ENCODE data around the gene OR2T3.
"Not testable (repeated sequence)": the region's sequence is repeated elsewhere in the genome, so short reads cannot be mapped to it uniquely, and the experiment has no call there.

OR2T3 gene, protein sequence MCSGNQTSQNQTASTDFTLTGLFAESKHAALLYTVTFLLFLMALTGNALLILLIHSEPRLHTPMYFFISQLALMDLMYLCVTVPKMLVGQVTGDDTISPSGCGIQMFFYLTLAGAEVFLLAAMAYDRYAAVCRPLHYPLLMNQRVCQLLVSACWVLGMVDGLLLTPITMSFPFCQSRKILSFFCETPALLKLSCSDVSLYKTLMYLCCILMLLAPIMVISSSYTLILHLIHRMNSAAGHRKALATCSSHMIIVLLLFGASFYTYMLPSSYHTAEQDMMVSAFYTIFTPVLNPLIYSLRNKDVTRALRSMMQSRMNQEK

DNA sequence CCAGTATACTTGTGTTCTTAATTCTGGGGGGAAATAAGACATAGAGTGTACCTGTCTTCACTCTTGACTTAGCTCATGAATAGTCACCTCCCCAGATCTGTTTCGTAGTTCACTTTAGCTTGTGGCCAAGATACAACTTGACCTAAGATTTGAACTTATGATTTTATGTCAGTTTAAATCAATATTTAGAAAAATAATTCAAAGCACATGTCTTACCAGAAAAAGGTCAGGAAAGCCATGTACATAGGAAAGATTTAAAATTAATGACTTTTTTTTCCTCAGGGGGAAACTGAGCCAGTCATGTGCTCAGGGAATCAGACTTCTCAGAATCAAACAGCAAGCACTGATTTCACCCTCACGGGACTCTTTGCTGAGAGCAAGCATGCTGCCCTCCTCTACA, at the start of gene OR2T3:
Gene OR2T3 (plus strand): TSS at position 301 of the 400 bp plus-strand sequence. CDS start 0 bp downstream, at position 301.
- not testable (repeated sequence) for DNase-seq (ENCODE audit: low read depth, low spot score)

DNA sequence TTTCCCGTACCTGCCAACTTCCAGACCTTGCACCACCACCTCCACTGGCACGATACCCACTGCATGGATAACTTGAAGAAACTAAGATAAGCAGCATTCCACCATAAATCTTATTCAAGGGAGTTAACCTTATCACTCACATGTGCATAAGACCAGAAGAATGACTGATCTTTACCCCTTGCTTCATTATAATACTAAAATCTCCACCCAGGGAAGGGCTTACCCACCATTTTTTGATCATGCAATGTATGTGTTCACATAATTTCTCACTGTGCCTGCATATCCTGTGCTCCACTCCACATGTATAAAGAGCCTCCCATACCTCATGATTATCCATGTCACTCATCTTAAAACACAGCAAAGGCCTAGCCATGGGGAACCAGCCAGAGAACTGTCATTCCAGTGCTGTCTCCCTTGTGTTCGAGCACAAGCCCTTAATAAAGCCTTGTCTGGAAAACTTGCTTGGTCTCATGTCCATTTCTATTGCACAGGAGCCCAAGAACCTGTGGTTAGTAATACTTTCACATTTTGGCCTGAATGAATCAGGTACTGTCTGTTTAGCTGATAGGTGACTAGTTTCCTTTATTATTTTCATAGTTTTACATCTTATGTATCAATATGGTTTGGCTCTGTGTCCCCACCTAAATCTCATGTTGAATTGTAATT, 45.5 kb upstream of the OR2T3 start:
- not testable (repeated sequence) for DNase-seq (ENCODE audit: low read depth, low spot score)

DNA sequence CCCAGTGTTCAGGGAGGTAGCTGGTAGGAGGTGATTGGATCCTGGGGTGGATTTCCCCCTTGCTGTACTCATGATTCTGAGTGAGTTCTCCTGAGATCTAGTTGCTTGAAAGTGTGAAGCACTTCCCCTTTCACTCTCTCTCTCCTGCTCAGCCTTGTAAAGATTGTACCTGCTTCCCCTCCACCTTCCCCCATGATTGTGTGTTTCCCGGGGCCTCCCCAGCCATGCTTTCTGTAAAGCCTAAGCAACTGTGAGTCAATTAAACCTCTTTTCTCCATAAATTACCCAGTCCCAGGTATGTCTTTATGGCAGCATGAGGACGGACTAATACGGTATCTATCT, 45.0 kb upstream of the OR2T3 start:
- not testable (repeated sequence) for DNase-seq (ENCODE audit: low read depth, low spot score)

DNA sequence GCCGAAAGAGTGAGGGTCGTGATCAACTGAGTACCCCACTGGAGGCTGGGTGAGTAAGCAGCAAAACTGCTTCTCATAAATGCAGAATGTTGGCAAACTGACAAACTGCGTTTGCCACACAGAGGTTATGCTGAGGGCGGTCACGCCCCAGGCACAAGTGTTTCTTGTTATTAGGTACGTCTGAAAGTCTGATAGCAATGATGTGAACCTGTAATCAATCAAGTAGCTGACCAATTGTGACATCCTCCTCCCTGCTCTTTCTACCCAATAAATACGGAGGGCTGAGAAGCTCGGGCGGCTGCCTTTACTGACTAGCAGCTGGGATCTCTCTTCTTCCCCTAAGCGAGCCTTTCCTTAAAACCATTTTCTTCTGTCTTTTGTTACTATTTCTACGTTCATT, 41.5 kb upstream of the OR2T3 start:
- not testable (repeated sequence) for DNase-seq (ENCODE audit: low read depth, low spot score)

DNA sequence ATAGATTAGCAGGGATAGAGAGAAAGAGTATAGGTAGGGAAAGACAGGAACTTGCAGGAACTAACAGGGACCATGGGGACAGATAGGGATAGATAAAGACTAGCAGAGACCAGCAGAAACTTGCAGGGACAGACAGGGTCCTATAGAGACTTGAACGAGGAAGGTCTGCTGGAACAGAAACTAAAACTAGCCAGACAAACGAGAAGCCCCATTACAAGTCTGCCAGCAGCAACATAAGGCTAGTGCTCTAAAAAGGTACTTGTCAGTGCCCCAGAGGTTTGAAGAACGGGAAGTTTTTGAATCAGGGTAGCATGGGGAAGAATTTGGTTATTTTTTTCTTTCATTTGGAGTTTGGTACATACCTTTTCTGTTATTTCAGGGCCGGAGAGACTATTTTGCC, 41.0 kb upstream of the OR2T3 start:
- DNase-seq (ENCODE audit: low read depth, low spot score) = not testable (repeated sequence)

DNA sequence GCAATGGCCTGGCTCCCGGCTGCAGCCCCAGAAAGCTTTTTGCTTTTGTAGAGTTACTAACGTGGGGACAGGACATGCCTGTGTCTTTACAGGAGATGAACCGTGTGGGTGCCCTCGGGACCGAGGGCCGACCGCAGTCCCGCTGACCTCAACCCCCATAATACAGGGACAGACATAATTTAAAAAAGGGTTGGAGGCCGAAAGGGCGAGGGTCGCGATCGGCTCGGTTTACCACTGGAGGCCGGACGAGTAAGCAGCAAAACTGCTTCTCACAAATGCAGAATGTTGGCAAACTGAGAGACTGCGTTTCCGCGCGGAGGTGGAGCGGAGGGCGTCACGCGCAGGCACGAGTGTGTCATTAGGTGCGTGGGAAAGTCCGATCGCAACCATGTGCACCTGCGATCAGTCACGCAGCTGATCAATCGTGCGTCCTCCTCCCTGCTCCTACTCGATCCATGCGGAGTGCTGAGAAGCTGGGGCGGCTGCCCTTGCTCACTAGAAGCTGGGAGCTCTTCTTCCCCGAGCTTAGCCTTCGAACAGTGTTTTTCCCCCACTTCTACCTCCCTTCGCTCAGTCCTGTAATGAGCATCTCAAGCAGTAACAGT, 39.2 kb upstream of the OR2T3 start:
- not testable (repeated sequence) for DNase-seq (ENCODE audit: low read depth, low spot score)

DNA sequence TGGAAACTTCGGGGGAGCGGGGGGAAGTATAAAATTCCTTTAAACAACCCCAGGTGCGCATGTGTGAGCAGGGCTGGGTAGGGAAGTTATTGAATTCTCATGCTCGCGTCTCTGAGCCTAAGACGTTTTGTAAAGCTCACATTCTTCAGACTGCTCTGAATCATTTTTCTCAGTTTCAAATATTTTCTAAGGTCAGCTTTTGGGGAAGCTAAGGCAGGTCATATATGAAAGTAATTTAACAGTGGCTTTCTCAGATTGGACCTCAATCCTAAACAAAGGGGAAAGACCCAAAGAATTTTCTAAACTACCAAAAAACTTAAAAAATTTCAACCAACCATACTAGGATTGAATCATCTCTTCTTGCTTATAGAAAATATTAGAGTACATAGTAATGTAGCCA, 38.2 kb upstream of the OR2T3 start:
- not testable (repeated sequence) for DNase-seq (ENCODE audit: low read depth, low spot score)

DNA sequence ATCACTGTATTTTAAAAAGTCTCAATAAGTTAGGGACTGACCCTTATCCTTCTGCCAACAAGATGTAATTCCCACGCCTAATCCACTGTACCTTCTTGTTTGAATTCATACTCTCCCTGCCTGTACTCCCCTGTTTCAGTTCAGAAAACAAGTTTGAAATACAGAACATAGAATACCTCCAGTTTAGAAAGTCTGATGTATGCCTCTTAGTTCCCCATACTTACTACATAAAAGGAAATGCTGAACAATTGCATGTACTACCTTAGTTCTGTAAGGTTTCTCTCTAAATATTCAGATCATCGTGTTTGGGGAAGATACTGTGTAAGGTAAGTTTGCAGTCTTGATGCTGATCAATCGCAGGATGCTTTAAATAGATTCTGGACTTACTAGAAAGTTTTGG, 36.8 kb upstream of the OR2T3 start:
- DNase-seq (ENCODE audit: low read depth, low spot score) = not testable (repeated sequence)

DNA sequence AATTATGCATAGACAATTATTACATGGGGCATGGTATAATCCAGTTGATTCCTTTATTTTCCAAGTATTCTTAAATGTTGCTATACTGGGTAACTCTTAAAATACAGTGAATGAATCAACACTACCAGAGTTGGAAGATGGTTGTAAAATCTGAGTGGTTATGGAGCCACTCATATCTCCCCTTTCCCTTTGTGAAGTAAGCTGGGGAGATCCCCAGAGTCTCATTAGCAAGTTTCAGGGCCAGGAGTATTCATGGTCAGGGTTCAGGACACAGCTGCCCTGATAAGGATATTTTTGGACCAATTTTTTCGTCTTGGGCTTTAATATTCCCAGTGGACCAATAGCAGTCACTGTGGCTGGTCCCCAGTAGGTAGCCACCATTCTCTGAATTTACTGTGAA, 34.5 kb upstream of the OR2T3 start:
- DNase-seq (ENCODE audit: low read depth, low spot score) = not testable (repeated sequence)

DNA sequence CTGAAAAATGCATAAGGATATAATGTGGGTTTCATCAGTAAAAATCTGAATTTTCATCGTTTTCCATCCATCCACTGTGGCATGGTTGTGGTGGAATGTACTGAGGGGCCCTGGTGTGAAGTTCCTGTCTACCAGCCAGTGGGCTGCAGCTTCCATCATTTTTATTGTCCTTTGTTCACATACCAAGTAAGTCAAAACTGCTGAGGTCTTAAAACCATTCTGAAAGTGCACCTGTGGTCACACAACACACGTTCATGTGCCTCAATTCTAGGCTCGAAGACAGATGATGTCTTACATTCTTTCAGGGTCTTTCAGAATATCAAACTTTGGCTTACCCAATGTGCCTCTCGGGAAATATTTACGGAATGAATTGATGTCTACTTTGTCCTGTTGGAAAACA, 33.9 kb upstream of the OR2T3 start:
- not testable (repeated sequence) for DNase-seq (ENCODE audit: low read depth, low spot score)

DNA sequence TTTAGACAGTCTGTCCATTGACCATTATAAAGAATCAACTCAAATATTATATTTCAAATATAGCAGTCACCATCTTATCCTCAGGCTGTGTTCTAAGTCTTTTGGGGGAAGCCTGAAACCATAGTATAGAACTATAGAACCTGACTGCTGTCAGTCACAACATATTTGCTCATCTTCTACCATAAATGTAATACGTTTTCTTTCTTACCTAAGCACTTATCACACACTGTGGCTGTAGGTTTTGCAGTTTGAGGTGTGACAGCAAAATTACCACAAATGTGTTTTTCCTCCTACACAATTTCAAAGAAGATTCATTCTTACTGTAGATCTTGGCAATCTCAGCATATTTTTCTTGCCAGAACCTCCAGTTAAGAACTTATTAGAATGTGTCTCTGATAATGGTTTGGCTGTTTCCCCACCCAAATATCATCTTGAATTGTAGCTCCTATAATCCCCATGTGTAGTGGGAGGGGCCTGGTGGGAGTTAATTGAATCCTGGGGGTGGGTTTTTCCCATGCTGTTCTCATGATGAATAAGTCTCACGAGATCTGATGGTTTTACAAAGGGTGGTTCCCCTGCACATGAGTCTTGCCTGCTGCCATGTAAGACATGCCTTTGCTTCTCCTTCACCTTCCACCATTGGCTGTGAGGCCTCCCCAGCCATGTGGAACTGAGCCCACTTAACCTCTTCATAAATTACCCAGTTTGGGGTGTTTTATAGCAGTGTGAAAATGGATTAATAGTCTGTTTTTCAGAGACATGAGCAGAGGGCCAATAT, 30.5 kb upstream of the OR2T3 start:
- DNase-seq (ENCODE audit: low read depth, low spot score) = not testable (repeated sequence)

DNA sequence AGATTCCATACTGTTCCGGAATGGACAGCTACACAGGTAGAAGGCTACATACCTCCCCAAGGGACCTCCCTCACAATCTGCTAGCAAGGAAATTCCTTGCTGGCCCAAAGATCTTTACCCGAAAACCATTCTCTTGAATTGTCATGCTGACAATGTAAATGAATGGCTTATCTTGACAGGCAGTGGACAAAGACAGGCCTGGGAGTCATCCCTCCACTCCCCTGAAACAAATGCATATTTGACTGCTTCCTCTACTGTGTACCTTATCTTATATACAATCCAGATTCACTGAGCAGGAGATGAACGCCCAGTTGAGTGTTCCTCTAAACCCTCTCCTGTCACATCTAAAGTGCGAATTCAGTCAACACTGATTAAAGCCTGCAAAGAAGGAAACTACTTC, 28.5 kb upstream of the OR2T3 start:
- DNase-seq (ENCODE audit: low read depth, low spot score) = not testable (repeated sequence)

DNA sequence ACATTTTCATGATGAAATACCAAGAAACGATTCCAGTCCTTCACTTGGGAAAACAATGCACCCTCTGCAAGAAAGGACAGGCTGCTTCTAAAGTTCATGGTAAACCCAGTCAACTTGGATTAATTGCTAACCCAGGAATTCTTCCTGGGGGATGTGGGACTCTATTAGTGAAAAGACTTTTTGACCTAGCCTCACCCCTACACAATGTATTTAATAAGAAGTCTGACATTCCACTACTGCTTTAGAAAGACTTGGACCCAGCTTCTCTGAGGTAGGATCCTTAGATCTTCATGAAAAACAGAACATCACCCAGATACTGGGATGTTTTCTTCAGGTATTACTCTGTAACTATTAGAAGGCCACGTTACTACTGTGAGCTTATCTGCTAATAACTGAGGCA, 27.8 kb upstream of the OR2T3 start, which contains the start of gene OR2T2:
Gene OR2T2 (plus strand): TSS at position 239 of the 400 bp plus-strand sequence. CDS start 7,161 bp downstream, outside the sequence.
- DNase-seq (ENCODE audit: low read depth, low spot score) = not testable (repeated sequence)

DNA sequence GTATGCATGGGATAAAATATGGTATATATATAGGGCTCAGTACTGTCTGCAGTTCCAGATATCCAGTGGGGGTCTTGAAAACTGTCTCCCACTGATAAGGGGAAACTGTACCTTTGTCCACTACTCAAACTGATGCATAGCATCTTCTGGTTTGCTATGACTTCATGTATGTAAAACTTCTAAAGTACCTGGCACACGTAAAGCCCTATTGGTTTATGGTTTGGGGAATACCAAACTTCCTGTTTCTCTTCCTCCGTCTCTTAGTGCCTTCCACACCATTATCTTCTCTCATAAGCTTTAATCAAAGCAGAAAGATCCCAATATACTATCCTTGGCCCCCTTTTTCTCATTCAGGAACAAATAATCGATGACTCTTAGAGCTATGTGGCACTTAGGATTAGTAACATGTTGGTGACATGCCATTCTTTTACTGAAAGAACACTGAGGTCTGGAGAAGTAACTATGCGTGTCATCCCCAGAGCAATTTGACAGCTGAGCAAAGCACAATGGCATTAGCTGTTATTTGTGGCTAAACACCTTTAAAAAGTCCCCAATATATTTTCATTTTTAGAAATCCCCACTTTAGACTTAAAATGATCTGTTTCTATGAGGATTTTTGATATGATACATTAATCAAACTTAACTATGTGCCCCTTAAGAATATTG, 24.6 kb upstream of the OR2T3 start:
- not testable (repeated sequence) for DNase-seq (ENCODE audit: low read depth, low spot score)

DNA sequence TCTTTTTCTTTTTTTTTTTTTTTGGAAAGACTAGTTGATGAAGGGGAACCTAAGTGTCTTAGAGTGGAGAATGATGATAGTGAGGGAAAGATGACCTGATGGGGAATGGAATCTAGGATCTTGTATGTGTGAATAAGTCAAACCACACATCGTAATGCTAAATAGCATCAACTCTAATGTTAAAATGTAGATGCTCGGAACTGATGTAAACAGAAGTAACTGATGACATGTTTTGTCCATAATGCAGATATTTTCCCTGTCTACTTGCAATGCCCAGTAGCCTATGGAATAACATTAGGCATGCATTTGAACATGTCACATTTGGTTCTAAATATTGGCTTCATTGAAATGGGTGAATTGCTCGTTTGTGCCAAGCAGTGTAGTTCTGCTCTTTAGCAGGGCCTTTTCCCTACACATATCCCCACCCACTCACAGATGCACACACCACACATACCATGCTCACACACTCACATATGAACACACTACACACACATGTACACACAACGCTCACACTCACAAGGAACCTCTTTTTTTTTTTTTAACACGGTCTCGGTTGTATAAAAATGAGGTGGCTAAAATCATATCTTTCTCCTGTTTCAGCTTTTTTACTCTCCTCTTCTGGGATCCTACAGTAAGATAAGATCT, 23.2 kb upstream of the OR2T3 start:
- DNase-seq (ENCODE audit: low read depth, low spot score) = not testable (repeated sequence)

DNA sequence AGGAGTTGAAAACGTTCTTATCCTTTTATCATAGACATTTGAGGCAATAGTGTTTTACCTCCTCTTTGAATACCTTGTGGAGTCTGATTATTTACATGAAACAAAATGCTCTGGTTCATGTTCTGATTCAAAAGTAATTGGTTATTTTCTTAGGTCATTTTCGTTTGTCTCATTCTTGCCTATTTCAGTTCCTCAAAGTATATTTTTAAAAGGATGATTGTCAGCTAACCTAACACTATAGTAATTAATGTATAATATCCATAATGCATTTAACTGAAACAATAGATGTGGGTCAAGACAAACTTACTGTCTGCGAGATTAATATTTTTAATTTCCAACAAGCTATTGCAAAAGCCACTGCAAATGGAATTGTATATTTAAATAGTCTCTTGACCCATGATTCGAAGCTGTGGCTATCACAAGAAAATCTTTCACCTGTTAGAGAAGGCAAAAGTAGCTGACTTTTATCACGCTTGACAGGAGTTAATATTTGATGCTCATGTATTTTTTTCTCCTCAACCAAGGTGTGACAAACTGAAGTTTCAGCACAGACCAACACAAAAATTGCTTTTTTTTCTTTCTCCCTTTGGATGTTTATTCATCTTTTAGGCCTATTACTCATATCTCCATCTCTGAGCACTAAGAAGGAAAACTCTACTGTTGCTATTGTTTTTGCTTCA, 22.5 kb upstream of the OR2T3 start:
- DNase-seq (ENCODE audit: low read depth, low spot score) = not testable (repeated sequence)

DNA sequence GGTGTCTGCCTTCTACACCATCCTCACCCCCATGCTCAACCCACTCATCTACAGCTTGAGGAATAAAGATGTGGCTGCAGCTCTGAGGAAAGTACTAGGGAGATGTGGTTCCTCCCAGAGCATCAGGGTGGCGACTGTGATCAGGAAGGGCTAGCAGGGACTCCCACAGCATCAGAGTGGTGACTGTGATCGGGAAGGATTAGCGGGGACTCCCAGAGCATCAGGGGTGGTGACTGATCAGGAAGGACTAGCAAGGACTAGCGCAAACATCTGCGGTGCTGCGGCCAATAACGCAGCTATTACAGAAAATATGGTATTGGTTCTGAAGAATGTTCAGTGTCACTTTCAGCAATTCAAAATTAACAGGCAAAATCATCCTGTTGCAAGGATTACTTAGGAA, 19.5 kb upstream of the OR2T3 start:
- DNase-seq (ENCODE audit: low read depth, low spot score) = not testable (repeated sequence)

DNA sequence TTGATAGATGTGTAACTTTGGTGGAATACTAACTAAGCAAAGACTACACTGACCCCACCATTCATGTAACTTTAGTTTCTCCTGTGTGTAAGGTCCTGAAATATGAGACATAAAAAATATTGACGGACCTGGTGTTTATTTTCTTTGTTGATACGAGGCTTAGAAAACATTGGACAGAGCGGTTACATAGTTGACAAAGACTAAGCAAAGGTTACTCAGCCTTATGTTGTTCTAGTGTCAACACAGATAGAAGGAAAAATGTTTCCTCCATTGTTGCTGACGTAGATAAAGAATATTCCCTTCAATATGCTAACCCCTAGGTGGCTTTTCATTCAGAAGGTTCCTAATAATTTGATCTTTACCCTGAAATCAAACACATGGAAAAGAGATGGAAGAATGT, 18.1 kb upstream of the OR2T3 start:
- DNase-seq (ENCODE audit: low read depth, low spot score) = not testable (repeated sequence)

DNA sequence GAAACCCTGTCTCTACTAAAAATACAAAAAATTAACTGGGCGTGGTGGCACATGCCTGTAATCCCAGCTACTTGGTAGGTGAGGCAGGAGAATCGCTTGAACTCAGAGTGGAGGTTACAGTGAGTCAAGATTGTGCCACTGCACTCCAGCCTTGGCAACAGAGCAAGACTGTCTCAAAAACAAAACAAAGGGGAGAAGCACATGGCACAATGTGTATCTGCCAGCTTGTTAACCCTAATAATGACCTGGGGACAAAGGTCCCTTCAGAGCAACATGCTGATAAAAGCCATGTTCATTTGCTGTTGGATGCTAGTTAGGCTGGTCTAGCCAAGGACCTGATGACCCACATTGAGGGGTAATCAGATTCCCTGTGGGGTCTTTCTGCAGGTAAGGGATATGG, 16.5 kb upstream of the OR2T3 start:
- not testable (repeated sequence) for DNase-seq (ENCODE audit: low read depth, low spot score)

DNA sequence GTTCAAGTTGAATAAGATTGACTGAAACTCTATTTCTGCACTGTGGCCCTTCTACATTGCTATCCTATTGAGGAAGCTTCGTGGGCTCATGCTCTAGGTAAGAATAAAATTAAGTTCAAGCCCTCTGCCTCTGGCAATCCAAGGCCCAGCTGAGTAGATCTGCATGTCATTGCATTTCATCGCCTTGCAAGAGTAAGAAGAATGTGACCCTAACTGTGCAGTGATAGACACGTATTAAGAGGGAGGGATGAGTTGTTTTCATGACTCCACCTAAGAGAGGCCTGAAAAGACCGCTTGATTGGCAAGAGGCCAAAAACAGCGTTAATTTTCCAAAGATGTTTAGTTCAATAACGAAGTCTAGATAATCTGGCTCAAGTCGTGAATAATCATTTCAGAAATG, 14.0 kb upstream of the OR2T3 start:
- DNase-seq (ENCODE audit: low read depth, low spot score) = not testable (repeated sequence)

All from ELF-1 (cell line).